RKO (cell line): ENCODE data around the gene FAM124B.

Experiments used
- DNase-seq: peaks from one replicate; pipeline ENCODE4 v3.0.0-alpha.2; 2016; ENCODE audit warnings: low spot score

The FAM124B gene

GRCh38 chr2:224335991-224336390 is 65.9 kb downstream of the FAM124B start:
- no peak for DNase-seq

DNA sequence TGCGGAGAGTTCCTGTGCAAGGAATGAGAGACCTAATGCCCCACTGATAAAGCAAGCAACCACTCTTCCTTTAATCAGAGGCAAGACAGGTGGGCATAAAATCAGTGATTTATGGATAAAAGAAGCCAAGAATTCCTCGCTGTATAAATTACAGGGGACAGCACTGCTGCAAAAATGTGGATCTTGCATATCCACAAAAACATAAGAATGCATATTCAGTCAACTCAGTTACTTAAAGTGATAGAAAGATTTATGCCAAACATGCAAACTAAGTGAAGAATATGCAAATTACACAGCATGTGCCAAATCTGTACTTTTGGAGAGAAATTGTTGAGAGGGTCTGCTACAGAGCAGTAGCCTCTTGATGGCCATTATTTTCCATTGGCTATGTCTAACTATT is 67.2 kb downstream of the FAM124B start:
- DNase-seq, result no peak

- no peak for DNase-seq
Measured at GRCh38 chr2:224333726-224334482, 68.0 kb downstream of the FAM124B start.

DNA sequence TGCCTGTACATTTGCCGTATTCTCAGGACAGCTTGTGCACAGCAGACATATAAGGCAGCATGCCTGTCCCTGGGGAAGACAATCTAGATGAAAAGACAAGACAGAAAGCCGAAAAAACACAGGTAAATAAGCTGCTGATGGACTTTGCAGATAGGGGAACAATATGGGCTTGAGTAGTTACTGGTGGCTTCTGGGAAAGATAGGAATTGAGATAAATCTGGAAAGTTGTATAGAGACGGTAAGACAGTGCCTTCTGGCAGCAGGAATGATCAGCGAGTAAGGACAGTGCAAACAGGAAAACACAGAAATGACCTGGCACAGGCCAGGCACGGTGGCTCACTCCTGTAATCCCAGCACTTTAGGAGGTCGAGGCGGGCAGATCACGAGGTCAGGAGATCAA is 70.2 kb downstream of the FAM124B start:
- no peak for DNase-seq

DNA sequence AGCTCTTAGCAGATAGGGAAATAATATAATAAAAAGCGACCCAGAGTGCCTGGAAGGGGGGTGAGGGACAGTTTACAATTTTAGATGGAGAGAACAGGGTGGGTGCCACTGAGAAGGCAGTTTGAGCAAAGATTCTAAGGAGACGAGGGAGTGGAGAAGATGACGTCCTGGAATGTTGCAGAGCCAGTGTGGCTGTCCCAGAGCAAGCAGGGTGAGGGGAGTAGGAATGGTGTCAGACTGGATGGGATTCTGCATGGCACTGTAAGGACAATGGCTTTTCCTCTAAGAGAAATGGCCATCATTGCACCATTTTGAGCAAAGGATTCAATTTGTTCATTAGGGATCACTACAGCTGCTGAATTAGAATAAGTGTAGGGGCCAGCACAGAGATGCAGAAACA is 73.1 kb downstream of the FAM124B start:
- DNase-seq, result no peak
